ENCODE results near the gene CALCOCO1.
A peak's percentile ranks its signal among the peaks of the same experiment; 100 is the strongest.
"Not testable (repeated sequence)": the region's sequence is repeated elsewhere in the genome, so short reads cannot be mapped to it uniquely, and the experiment has no call there.

The CALCOCO1 gene

GRCh38 chr12:53729644-53730043 lies 2.4 kb upstream of the CALCOCO1 start:
- no peak for DNase-seq

DNA sequence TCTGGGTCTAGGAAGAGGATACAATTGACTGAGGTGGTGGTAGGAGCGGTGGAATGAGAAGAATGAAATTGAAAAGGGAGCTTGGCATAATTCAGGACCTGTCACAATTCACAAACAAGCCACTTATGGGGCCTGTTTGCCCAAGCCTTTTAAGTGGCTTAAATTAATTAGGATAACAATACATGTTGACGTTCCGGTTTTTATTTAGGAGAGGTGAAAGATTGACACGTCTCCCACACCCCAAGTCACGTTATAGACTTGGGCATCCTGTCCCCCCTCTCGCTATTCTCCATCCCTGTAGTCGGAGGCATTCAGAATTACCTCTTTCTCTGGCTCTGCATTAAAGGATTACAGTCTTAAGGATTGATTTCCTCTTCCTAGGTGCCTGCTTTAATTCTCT lies 954 bp upstream of the CALCOCO1 start:
- DNase-seq, result no peak

- DNase-seq, result no peak
Measured at GRCh38 chr12:53726946-53727309, 324 bp downstream of the CALCOCO1 start.

GRCh38 chr12:53726341-53726740 lies 911 bp downstream of the CALCOCO1 start:
- DNase-seq, result no peak

DNA sequence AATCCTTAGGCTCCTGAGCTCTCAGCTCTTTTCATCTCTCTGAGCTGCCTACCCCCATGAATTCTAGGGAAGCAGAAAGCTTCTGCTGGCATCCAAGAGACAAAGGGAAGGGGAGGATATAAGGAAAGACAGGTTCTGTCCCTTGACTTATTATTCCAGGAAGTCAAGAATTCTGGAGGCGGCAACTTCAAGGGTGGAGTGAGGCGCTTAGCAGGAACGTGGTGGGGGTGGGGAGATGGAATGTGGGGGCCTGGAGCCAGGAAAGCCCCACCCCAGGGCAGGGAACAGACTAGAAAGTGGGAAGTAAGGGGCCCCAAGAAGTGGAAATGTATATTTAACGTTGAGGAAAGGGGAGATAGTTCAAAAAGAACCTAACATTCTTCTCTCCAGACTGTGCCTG lies 1.4 kb downstream of the CALCOCO1 start:
- no peak for DNase-seq

DNA sequence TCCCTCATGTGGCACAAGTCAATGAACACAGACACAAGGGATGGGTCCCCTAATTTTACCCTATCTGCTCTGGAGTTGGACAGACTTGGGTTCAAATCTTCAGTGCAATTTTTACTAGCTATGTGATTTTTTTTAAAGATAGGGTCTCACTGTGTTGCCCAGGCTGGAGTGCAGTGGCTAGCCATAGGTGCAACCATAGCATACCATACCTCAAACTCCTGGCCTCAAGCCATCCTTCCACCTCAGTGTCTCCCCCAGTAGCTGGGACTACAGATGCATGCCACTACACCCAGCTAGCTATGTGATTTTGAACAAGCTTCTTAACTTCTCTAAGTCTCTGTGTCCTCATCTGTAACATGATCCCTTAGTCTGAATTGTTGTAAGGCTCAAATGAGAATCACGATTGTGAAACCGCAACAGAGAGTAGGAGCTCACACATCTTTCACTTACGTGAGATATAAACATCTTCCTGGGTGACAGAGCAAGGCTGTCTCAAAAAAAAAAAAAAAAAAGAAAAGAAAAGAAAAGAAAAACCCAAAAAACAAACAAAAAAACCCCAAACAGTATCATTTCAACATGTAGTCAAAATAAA lies 4.7 kb downstream of the CALCOCO1 start:
- no peak for DNase-seq

GRCh38 chr12:53720946-53721345 lies 6.3 kb downstream of the CALCOCO1 start:
- DNase-seq, result no peak

GRCh38 chr12:53719649-53720048 lies 7.6 kb downstream of the CALCOCO1 start:
- no peak for DNase-seq

DNA sequence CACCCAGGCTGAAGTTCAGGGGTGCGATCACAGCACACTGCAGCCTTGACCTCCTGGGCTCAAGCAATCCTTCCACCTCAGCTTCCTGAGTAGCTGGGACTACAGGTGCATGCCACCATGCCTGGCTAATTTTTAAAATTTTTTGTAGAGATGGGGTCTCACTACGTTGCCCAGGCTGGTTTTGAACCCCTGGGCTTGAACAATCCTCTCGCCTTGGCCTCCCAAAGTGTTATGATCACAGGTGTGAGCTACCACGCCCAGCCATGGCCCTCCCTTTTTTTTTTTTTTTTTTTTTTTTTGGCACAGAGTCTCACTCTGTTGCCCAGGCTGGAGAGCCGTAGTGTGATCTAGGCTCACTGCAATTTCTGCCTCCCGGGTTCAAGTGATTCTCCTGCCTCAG lies 8.7 kb downstream of the CALCOCO1 start:
- DNase-seq, result not testable (repeated sequence)

DNA sequence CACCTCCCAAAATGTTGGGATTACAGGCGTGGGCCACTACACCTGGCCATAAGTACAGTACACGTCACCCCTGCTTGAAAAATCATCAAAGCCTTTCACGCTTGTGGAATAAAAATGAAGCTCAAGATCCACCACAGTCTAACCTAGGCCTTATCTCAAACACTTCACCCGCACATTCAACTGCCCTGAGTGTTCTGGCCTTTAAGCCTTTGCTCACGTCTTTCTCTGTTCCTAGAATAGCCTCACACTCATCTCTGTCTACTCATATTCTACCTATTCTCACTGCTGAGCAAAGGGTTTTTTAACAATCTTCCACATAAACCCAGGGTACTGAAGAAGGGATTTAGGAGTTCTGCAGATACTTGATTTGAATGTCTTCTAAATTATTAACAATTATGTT lies 9.9 kb downstream of the CALCOCO1 start:
- no peak for DNase-seq

DNA sequence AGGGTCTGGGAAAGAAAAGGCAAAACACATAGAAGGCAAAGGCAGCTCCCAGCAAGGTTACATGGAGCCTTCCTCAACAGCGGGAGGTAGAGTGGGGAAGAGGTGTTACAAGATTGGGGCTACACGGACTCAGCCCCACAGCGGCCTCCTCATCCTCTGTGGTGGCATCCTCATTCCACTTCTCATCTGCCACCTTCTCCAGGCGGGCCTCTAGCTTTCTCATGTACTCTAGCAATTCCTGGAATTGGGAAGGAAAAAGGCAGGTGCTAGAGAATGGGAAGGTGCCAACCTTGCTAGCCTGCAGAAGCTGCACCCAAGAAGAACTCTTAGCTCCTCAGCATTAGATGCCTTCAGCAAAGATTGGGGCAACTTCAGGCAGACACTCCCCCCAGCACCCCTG lies 13.2 kb downstream of the CALCOCO1 start:
- no peak for DNase-seq

- no peak for DNase-seq
Measured at GRCh38 chr12:53713516-53713915, 13.7 kb downstream of the CALCOCO1 start.

GRCh38 chr12:53712059-53712643 lies 15.1 kb downstream of the CALCOCO1 start:
- DNase-seq, result no peak

DNA sequence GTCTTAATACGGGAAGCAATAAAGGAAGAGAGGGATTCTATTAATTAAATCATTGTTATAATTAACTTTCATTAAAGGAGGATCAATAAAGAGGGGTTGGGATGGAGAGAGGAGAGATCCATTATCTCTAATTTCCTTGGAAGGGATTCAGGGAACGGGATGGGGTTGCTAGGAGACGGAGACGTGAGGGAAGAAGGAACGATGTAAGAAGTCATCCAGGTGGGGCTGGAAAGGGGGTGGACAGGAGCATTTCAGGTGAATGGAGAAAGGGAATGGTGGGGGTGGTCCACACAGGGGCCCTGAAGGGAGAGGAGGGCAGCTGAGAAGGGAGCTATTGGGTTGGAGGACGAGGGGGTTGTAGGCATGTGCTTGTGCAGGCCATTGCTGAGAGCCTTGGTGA lies 17.2 kb downstream of the CALCOCO1 start:
- no peak for DNase-seq

- no peak for DNase-seq
Measured at GRCh38 chr12:53709671-53710070, 17.6 kb downstream of the CALCOCO1 start.

DNA sequence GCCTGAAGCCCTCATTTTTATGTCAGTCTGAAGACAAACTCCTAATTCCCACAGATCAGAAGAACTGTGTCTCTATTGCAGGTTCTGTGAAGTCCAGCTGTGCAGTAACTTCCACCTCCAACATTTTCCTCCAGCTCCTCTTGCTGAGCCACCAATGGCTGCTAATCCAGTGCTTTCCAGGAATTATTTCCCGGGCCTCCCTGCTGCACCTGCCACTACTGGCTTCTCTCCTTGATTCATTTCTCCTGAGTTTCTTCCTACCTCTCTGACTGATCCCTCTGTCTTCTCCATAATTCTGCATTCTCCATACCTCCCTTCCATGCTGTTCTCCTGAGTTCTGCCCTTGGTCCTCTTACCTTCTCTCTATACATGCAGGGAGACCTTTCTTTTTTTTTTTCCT lies 21.2 kb downstream of the CALCOCO1 start:
- no peak for DNase-seq

DNA sequence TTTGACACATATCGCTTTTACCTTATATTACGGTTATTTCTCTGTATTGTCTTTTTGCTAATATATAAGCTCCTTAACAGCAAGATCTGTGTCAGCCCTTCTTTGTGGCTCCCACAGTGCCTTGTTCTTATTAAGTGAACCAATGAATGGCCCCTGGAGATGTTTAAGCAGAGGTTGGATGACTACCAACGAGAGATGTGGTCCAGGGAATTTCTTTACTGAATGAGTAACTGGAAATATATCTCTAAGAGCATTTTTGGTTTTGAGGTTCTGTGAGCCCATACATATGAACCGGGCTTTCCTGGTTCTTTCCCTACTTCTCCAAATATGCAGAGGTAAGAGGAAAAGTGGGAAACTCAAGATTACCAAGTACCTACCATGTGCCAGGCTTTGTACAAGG lies 23.5 kb downstream of the CALCOCO1 start:
- DNase-seq, result no peak

- peak; percentile 37 for DNase-seq
Measured at GRCh38 chr12:53701518-53702264, 25.6 kb downstream of the CALCOCO1 start.

GRCh38 chr12:53700567-53700966 lies 26.7 kb downstream of the CALCOCO1 start:
- DNase-seq, result no peak

DNA sequence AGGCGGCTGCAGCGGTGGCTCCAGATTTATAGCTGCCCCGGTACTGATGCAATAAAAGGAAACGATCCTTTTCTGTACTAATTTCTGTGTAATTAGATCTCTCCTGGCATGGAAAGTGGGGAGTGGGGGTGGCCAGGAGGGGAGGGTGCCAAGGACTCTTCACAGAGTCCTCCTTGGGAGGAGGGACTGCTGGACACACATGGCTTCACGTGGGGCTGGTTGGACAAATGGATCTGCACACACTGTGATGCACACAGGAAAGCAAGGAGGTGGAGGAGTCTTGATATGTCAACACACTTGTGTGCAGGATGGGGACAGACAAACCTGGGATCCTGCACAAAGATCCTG lies 27.6 kb downstream of the CALCOCO1 start:
- no peak for DNase-seq

DNA sequence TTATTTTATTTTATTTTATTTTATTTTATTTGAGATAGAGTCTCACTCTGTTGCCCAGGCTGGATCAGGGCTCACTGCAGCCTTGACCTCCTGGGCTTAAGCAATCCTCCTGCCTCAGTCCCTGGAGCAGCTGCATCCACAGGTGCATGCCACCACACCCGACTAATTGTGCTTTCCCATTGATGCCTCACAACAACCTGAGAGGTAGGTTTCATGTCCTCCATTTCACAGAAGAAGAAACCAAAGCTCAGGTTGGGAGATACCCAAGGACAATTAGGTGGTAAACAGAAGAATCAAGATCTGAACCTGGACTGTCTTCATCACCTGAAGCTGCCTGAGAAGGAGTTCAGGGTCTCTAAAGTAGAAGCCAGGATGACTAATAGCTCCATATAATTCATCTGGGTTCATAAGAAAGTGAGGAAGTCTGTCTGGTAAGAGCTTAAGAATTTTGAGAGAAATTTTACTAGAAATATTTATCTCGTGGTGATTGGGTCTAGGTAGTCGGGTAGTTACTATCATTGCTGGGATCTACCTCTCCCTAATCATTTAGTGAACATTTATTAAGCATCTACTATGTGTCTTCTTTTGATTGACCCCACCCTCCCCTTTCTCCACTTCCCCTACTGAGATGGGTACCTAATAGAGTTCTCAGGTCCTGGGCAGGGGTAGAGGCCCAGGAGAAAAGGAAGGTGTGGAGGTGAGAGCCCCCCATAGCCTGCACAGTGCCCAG lies 28.1 kb downstream of the CALCOCO1 start:
- DNase-seq, result no peak

DNA sequence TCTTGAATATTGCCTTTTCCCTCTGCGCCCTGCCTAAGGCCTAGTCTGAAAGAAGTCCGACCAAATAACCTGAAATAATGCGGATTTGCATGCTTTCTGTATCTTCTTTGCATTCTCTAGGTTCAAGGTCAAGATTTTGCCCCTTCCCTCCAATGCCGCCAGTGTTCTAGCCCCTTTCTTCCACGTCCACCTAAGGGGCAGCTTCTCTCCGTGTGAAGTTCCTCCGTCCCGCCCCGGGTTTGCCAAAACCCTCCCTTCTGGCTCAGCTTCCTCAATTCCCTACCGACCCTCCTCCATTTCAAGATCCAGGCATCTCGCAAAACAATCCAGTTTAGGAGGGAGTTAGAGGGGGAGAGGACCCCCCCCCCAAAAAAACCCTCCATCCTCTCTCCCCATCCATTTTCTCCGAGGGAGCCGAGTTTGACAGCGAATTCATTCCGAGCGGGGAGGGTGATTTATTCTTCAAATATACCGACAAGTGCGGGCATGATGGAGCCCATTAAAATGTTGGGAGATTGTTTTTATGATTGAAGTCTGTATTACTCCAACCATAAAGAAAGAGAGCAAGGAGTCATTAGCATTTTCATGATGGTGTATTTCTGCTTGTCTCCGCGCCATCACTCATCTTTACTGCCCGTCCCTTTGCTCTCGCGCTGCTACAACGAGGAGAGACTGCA lies 30.5 kb downstream of the CALCOCO1 start:
- DNase-seq, result no peak

- peak; percentile 40 for DNase-seq
Measured at GRCh38 chr12:53696285-53696654, 31.0 kb downstream of the CALCOCO1 start.

Data from amniotic stem cell (primary cell).